Peyer's patch (tissue), 4 donors: Measurements from ENCODE around the gene HTT. TPM values are rescaled to one million over a fixed set of nuclear protein-coding genes. Genes with fewer than 3 reads are reported as not detected.
A peak's percentile ranks its signal among the peaks of the same experiment; 100 is the strongest.

Source experiments
- DNase-seq, 3 donors: peaks; one replicate each; pipeline ENCODE4 v3.0.0-alpha.2; 2017 to 2019
- H3K27ac ChIP-seq, 4 donors: fragments of 200-600 bp; sonication (generic); one replicate each; pipeline ENCODE4 v1.5.1; 2016 to 2019
- H3K27me3 ChIP-seq, 2 donors: fragments of 200-600 bp; sonication (generic); one replicate each; pipeline ENCODE4 v1.5.1; 2019
- H3K36me3 ChIP-seq, 3 donors: fragments of 200-600 bp; sonication (generic); one replicate each; pipeline ENCODE4 v1.5.1; 2016 to 2019
- H3K4me1 ChIP-seq, 4 donors: fragments of 200-600 bp; sonication (generic); one replicate each; pipeline ENCODE4 v1.5.1; 2016 to 2019
- H3K4me3 ChIP-seq, 4 donors: fragments of 200-600 bp; sonication (generic); 1 replicate in 3 of 4; 2 replicates in 1 of 4; pipeline ENCODE4 v1.5.1; 2016 to 2019; ENCODE audit warnings: mild to moderate bottlenecking in 1 of 4
- H3K9me3 ChIP-seq, 4 donors: fragments of 200-600 bp; sonication (generic); one replicate each; pipeline ENCODE4 v1.5.1; 2016 to 2019; ENCODE audit warnings: mild to moderate bottlenecking in 1 of 4
- POLR2A ChIP-seq, 2 donors: fragments of 450-650 bp; IDR thresholded peaks; one replicate each; pipeline ENCODE4 v1.5.1; 2017; ENCODE audit warnings: antibody characterized with exemption in 2 of 2, mild to moderate bottlenecking in 2 of 2, moderate library complexity in 2 of 2
- total RNA-seq, 4 donors: library from RNA; depleted of rRNA; stranded (reverse); fragments of >200 nt; gene quantifications; one replicate each; pipeline ENCODE4 v1.1.0, GENCODE V29; 2016
- TF ChIP-seq, protein P1 (sequence below), 6 experiments: fragments of 450-650 bp in 4 of 6; fragments of 200-600 bp in 2 of 6; sonication (generic) in 1 of 6; IDR thresholded peaks; one replicate each; pipeline ENCODE4 v1.5.1; 2017 to 2019; ENCODE audit warnings: antibody characterized with exemption in 6 of 6, mild to moderate bottlenecking in 3 of 6, moderate library complexity in 1 of 6

The HTT gene
- total RNA-seq, 4 donors from 2014 or later = 62.3 to 133 (median 113) TPM

DNA sequence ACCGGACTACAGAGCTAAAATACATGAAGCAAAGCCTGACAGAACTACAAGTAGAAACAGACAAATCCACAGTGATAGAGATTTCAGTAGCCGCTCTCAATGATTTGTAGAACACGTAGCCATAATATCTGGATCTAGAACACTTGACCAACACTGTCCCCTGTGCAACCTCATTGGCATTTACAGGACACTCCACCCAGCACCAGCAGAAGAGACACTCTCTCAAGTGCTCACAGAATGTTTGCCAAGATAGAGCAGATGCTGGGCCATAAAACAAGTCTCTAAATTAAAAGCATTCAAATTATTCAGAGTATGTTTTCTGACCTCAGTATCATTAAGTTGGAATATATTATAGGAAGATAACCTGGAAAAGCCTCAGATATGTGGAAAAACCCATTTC lies 21.7 kb downstream of the HTT start:
- no peaks in the 10 kb centered on the region for H3K9me3 ChIP-seq
- no peaks in the 10 kb centered on the region for H3K27me3 ChIP-seq
- H3K36me3 ChIP-seq = peaks cover 0 to 28% (median 0%) of the 10 kb centered on the region in 3 donors
- no peak overlapping the region for H3K27ac ChIP-seq
- no peak overlapping the region for H3K4me3 ChIP-seq
- no peak for DNase-seq
- TF ChIP-seq, protein P1, sequence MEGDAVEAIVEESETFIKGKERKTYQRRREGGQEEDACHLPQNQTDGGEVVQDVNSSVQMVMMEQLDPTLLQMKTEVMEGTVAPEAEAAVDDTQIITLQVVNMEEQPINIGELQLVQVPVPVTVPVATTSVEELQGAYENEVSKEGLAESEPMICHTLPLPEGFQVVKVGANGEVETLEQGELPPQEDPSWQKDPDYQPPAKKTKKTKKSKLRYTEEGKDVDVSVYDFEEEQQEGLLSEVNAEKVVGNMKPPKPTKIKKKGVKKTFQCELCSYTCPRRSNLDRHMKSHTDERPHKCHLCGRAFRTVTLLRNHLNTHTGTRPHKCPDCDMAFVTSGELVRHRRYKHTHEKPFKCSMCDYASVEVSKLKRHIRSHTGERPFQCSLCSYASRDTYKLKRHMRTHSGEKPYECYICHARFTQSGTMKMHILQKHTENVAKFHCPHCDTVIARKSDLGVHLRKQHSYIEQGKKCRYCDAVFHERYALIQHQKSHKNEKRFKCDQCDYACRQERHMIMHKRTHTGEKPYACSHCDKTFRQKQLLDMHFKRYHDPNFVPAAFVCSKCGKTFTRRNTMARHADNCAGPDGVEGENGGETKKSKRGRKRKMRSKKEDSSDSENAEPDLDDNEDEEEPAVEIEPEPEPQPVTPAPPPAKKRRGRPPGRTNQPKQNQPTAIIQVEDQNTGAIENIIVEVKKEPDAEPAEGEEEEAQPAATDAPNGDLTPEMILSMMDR (IDR thresholded peaks at IDR 0.05) = no peak
- no peak for TF ChIP-seq POLR2A (IDR thresholded peaks at IDR 0.05)
- H3K4me1 ChIP-seq = peaks cover 0 to 4% (median 0%) of the 10 kb centered on the region in 4 donors

DNA sequence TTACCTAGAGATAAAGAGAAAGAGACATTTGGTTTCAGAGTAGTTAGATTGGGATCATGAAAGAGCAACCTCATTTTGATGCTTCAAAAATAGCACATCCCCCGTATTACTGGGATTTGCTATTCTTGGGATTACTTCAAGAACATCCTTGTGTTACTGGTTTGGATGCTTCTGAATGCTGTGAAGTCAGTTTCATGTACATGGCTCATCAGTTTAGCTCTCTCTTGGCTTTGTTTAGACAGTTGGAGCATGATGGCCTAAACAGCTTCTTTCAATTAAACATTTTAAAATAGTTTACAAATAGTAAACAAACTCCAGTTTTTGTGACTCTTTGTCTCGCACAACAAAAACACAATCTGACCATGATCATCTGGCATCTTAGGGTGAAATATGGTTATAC lies 23.9 kb downstream of the HTT start:
- Histone ChIP-seq H3K4me3 (no peak overlapping the region), H3K9me3 (no peaks in the 10 kb centered on the region), H3K36me3 (peaks cover 0 to 38% (median 0%) of the 10 kb centered on the region in 3 donors), H3K27me3 (no peaks in the 10 kb centered on the region), H3K4me1 (no peaks in the 10 kb centered on the region), H3K27ac (no peak overlapping the region)
- DNase-seq = no peak
- TF ChIP-seq POLR2A (IDR thresholded peaks at IDR 0.05) = no peak
- TF ChIP-seq, protein P1 (IDR thresholded peaks at IDR 0.05) = no peak

DNA sequence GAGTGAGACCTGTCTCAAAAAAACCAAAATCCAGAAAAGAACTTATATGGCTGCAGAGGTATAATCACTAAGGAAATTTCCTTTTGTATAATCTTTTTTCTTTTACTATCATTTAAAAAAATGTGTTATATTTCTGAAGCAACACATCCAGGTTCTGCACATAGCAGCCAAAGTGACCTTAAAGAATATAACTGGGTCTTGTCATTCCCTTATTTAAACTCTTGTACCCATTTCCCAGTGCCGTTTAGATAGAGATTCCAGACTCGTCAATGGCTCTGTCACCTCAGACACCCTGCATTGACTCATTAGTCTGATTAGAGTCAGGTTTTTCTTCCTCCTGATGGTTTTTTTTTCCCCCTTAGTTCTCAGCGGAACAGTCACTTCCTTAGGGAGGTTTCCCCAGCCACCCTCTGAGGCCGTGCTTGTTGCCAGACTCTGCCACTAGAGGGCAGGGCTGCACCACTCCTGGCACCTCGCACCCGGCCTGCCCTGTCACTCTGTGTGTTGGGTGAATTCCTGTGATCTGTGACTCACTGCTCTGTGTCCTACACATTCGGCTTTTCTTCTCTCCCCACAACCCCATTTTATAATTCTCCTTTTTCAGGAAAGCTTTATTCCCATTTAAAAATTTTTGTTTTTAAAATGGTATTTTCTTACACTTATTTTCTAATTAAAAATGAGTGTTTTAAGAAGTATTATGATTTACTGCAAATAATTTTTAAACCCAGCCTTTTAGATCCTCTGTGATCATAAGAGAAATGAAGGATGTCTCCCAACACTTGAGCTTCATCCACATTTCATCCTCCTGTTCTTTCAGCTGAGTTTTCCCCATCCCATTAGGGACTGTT lies 32.1 kb downstream of the HTT start:
- TF ChIP-seq POLR2A (IDR thresholded peaks at IDR 0.05) = no peak
- TF ChIP-seq, protein P1 (IDR thresholded peaks at IDR 0.05) = peak; percentile 74 to 95 (median 93)
- peaks cover 0 to 15% (median 0%) of the 10 kb centered on the region in 4 donors for H3K4me1 ChIP-seq
- no peaks in the 10 kb centered on the region for H3K9me3 ChIP-seq
- no peaks in the 10 kb centered on the region for H3K27me3 ChIP-seq
- no peak overlapping the region for H3K4me3 ChIP-seq
- H3K36me3 ChIP-seq = peaks cover 0 to 71% (median 0%) of the 10 kb centered on the region in 3 donors
- peak overlapping the region in 3 of 4 donors; percentile 20 to 60 (median 56) for H3K27ac ChIP-seq
- DNase-seq = peak; percentile 78 to 93 (median 88)

DNA sequence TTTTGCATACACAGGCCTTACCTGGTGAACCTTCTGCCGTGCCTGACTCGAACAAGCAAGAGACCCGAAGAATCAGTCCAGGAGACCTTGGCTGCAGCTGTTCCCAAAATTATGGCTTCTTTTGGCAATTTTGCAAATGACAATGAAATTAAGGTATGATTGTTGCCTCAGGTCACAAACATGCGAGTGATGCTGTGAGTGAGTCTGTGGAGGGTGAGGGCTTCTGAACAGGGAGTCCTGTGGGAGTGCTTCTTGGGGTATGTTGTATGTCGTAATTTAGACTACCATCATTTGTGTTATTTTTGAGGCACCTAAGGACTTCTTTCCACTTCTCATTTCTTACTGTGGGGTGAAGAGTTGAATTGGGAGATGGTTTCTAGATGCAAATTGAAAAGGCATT lies 32.8 kb downstream of the HTT start:
- H3K36me3 ChIP-seq = peaks cover 0 to 73% (median 0%) of the 10 kb centered on the region in 3 donors
- TF ChIP-seq, protein P1 (IDR thresholded peaks at IDR 0.05) = no peak
- TF ChIP-seq POLR2A (IDR thresholded peaks at IDR 0.05) = no peak
- H3K9me3 ChIP-seq = no peaks in the 10 kb centered on the region
- no peak overlapping the region for H3K4me3 ChIP-seq
- H3K27me3 ChIP-seq = no peaks in the 10 kb centered on the region
- DNase-seq = no peak
- H3K27ac ChIP-seq = peak overlapping the region in 3 of 4 donors; percentile 20 to 60 (median 56)
- H3K4me1 ChIP-seq = peaks cover 0 to 15% (median 0%) of the 10 kb centered on the region in 4 donors

- Histone ChIP-seq H3K4me1 (peaks cover 0 to 15% (median 0%) of the 10 kb centered on the region in 4 donors), H3K36me3 (peaks cover 0 to 70% (median 0%) of the 10 kb centered on the region in 3 donors), H3K9me3 (no peaks in the 10 kb centered on the region), H3K27me3 (no peaks in the 10 kb centered on the region), H3K27ac (peak overlapping the region in 3 of 4 donors; percentile 20 to 60 (median 56)), H3K4me3 (no peak overlapping the region)
- no peak for TF ChIP-seq POLR2A (IDR thresholded peaks at IDR 0.05)
- TF ChIP-seq, protein P1 (IDR thresholded peaks at IDR 0.05) = no peak
- DNase-seq = peak in 1 of 3 donors; percentile 55
Observed at GRCh38 chr4:3107691-3108121, 33.2 kb downstream of the HTT start.
